T47D (cell line): ENCODE results near the gene KAT8.

Experiments used
- DNase-seq, 2 experiments: peaks; one replicate each; pipeline versions ENCODE4 v3.0.0 to v3.0.0-alpha.2; 2011 to 2012; ENCODE audit warnings: low read depth in 1 of 2, low spot score in 1 of 2
- JUND ChIP-seq: IDR thresholded peaks from 2 replicates; pipeline ENCODE4 v1.6.1; 2012; ENCODE audit warnings: low read depth
- in situ Hi-C: cut with HindIII; loops from 2 replicates; pipeline ENCODE4 v1.10.0; 2016; ENCODE audit warnings: low sequenced_read_pairs, low pct_unique_long_range_greater_than_20kb

KAT8 gene

GRCh38 chr16:31105677-31106213, 11.7 kb upstream of the KAT8 start:
- peak in 1 of 2 experiments; percentile 76 for DNase-seq
- TF ChIP-seq JUND: no peak
- in situ Hi-C loops: no loop called here

- in situ Hi-C loops: no loop called here
- TF ChIP-seq JUND: no peak
- DNase-seq: no peak
These were observed 10.7 kb upstream of the KAT8 start for GRCh38 chr16:31106509-31107464.

GRCh38 chr16:31107465-31107867, 10.0 kb upstream of the KAT8 start:
- TF ChIP-seq JUND: no peak
- DNase-seq: no peak
- in situ Hi-C loops: no loop called here

DNA sequence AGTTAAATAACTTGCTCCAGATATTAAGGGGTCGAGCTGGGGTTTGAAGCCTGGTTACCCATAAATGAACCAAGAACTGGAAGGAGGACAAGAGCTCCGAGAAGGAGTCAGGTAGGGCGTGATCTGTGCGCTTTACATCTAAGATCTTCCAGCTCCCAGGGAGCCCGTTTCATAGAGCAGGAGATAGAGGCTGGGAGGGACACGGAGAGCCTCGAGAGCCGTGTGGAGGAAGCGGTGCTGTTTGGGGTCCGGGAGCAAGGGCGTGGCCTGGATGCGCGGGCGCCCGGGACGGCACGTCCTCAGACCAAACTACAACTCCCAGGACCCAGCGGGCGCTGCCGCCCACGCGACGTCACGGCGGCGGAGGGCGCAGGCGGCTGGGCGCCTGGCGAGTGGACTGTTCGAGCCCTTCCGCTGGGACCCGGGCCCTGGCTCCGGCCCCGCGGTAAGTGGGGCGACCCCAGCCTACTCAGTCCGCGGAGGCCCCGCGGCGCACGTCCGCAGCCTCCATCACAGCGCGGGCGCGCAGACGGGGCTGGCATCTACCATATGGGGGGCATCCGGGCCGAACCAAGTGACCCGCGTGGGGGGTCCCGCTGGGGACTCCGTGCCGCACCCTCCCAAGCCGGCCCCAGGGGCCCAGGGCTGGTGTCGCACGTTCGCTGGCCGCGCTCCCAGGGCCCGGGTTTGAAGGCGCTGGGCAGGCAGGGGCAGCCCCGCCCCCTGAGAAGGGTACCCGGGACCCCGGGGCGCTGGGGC, 9.2 kb upstream of the KAT8 start, which contains the start of gene BCKDK:
Gene BCKDK (plus strand): TSS at position 352 of the 759 bp plus-strand sequence. CDS start 838 bp downstream, outside the sequence.
- peak; percentile 71 to 86 for DNase-seq
- TF ChIP-seq JUND: no peak
- in situ Hi-C loops: no loop called here

DNA sequence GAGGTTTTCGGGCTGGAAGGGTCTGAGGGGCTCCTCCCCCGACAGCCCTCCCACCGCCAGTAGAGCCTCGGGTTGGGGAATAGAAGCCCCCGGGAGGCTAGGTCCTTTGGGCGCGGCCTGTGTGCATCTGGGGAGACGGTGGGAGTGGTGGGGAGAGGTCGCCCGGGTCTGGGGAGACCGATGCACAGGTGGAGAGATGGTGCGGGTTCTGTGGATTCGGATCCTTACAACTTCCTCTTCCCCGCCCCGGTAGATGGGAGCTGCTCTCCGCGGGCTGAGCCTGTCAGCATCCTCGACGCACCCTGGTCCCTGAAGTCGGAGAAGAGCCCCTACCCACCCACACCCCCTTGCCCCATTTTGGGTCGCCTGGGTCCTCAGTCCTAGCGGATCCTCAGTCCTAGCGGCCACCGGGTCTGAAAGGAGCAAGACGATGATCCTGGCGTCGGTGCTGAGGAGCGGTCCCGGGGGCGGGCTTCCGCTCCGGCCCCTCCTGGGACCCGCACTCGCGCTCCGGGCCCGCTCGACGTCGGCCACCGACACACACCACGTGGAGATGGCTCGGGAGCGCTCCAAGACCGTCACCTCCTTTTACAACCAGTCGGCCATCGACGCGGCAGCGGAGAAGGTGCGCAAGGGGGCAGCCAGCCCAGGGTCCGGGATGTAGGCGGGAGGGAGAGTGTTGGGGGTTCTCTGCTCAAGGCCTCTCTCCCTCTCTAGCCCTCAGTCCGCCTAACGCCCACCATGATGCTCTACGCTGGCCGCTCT, 8.5 kb upstream of the KAT8 start:
- in situ Hi-C loops: no loop called here
- no peak for TF ChIP-seq JUND
- DNase-seq: no peak

GRCh38 chr16:31109622-31110021, 7.8 kb upstream of the KAT8 start:
- no peak for TF ChIP-seq JUND
- no peak for DNase-seq
- in situ Hi-C loops: no loop called here

GRCh38 chr16:31110106-31111034, 7.1 kb upstream of the KAT8 start:
- in situ Hi-C loops: no loop called here
- no peak for TF ChIP-seq JUND
- DNase-seq: no peak

DNA sequence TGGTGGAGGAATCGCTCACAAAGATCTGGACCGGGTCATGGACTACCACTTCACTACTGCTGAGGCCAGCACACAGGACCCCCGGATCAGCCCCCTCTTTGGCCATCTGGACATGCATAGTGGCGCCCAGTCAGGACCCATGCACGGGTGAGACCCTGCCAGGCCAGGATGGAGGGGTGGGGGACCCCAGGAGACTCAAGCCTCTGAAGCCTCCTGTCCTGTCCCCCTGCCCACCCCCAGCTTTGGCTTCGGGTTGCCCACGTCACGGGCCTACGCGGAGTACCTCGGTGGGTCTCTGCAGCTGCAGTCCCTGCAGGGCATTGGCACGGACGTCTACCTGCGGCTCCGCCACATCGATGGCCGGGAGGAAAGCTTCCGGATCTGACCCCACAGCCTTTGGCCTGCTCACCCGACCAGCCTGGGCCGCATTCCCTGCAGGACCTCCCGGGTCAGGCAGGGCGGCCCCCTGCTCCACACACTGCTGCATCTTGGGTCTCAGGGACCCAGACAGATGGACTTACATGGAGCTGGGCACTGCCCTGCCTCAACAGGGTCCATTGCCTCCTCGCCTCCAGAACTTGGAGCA, 5.5 kb upstream of the KAT8 start:
- no peak for TF ChIP-seq JUND
- in situ Hi-C loops: no loop called here
- no peak for DNase-seq

GRCh38 chr16:31112711-31113110, 4.8 kb upstream of the KAT8 start:
- DNase-seq: no peak
- TF ChIP-seq JUND: no peak
- in situ Hi-C loops: no loop called here

DNA sequence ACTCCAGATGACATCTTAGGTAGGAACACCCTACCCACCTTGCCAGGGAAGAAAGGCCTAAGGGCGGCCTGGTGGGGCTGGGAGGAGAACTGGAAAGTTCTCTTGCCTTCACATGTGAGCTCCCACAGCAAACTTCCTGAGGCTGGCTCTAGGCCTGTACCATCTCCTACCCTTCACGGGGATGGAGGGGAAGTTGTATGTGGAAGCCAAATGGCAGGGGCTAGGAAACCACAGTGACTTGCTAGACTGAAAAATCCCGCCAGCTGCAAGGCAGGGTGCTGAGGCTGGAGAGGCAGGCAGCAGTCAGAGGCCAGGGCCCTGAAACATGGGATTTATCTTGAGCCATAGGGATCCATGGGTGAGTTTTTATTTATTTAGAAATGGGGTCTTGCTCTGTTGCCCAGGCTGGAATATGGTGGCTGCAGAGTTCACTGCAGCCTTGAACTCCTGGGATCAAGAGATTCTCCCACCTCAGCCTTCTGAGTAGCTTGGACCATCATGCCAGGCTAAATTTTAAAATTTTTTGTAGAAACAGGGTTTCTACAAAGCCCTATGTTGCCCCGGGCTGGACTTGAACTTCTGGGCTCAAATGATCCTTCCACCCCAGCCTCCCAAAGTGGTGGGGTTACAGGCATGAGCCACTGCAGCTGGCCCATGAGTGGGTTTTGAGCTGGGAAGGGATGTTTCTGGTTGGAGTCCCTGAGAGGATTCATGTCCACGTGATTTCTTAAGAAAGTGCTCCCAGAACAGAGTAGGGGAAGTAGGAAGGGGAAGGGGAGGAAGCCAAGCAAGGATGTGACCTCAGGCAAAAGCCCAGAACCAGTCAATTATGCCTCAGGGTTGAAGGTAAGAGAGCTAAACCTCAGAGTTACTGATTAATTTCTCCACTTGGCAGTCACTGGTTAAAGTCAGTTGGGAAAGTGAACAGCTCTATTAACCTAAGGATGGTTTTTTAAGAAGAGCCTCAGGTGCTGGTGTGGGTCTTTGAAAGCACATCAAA, 4.0 kb upstream of the KAT8 start:
- in situ Hi-C loops: no loop called here
- TF ChIP-seq JUND: no peak
- DNase-seq: peak in 1 of 2 experiments; percentile 4
